Central memory CD8-positive, alpha-beta T cell (primary cell): Measurements from ENCODE around the gene IRX1.

Source experiments
- ATAC-seq: fragments of 150-1000 bp; cut with Tn5 transposase; replicated peaks from 2 replicates; pipeline ENCODE4 v1.10.0; 2022; ENCODE audit warnings: mild to moderate bottlenecking, moderate FRiP score, moderate number of reproducible peaks; ENCODE audit not compliant: poor library complexity, severe bottlenecking; ENCODE audit errors: extremely low read depth
- DNase-seq, 2 donors: peaks; one replicate each; pipeline ENCODE4 v3.0.0; 2021; ENCODE audit warnings: low spot score in 2 of 2
- H3K27ac Mint-ChIP-seq: one replicate; pipeline ENCODE4 v1.8.0; 2022; ENCODE audit warnings: low read depth, mild to moderate bottlenecking, moderate library complexity, mixed read lengths
- H3K27me3 Mint-ChIP-seq: one replicate; pipeline ENCODE4 v1.8.0; 2022; ENCODE audit warnings: mixed read lengths
- H3K36me3 Mint-ChIP-seq: one replicate; pipeline ENCODE4 v1.8.0; 2022; ENCODE audit warnings: mild to moderate bottlenecking, moderate library complexity, mixed read lengths; ENCODE audit not compliant: insufficient read depth
- H3K4me1 Mint-ChIP-seq: one replicate; pipeline ENCODE4 v1.8.0; 2022; ENCODE audit warnings: mixed read lengths
- H3K4me3 Mint-ChIP-seq: one replicate; pipeline ENCODE4 v1.8.0; 2022; ENCODE audit warnings: mild to moderate bottlenecking, moderate library complexity, mixed read lengths
- H3K9me3 Mint-ChIP-seq: one replicate; pipeline ENCODE4 v1.8.0; 2022; ENCODE audit warnings: mixed read lengths

Gene IRX1

GRCh38 chr5:3634061-3634460 is 38.4 kb downstream of the IRX1 start:
- no peak overlapping the region for H3K4me3 Mint-ChIP-seq
- DNase-seq: no peak
- peaks cover 6% of the 10 kb centered on the region for H3K36me3 Mint-ChIP-seq
- no peak overlapping the region for H3K27ac Mint-ChIP-seq
- ATAC-seq: no peak
- H3K4me1 Mint-ChIP-seq: no peaks in the 10 kb centered on the region
- no peaks in the 10 kb centered on the region for H3K27me3 Mint-ChIP-seq
- peaks cover 7% of the 10 kb centered on the region for H3K9me3 Mint-ChIP-seq

GRCh38 chr5:3639175-3639574 is 43.5 kb downstream of the IRX1 start:
- H3K9me3 Mint-ChIP-seq: peaks cover 7% of the 10 kb centered on the region
- H3K27ac Mint-ChIP-seq: no peak overlapping the region
- H3K4me3 Mint-ChIP-seq: no peak overlapping the region
- H3K4me1 Mint-ChIP-seq: no peaks in the 10 kb centered on the region
- no peak for DNase-seq
- ATAC-seq: no peak
- H3K27me3 Mint-ChIP-seq: no peaks in the 10 kb centered on the region
- peaks cover 1% of the 10 kb centered on the region for H3K36me3 Mint-ChIP-seq

GRCh38 chr5:3642231-3642630 is 46.6 kb downstream of the IRX1 start:
- Mint-ChIP-seq H3K27ac (no peak overlapping the region), H3K27me3 (no peaks in the 10 kb centered on the region), H3K4me3 (no peak overlapping the region), H3K4me1 (no peaks in the 10 kb centered on the region), H3K36me3 (no peaks in the 10 kb centered on the region), H3K9me3 (peaks cover 7% of the 10 kb centered on the region)
- DNase-seq (no peak), ATAC-seq (no peak)

- Mint-ChIP-seq H3K4me1 (no peaks in the 10 kb centered on the region), H3K9me3 (peaks cover 26% of the 10 kb centered on the region), H3K4me3 (no peak overlapping the region), H3K36me3 (no peaks in the 10 kb centered on the region), H3K27me3 (no peaks in the 10 kb centered on the region), H3K27ac (no peak overlapping the region)
- DNase-seq: no peak
- ATAC-seq: no peak
Observed at GRCh38 chr5:3650320-3650719, 54.7 kb downstream of the IRX1 start.

GRCh38 chr5:3650868-3651267 is 55.2 kb downstream of the IRX1 start:
- Mint-ChIP-seq H3K36me3 (no peaks in the 10 kb centered on the region), H3K4me3 (no peak overlapping the region), H3K27ac (no peak overlapping the region), H3K9me3 (peaks cover 26% of the 10 kb centered on the region), H3K27me3 (no peaks in the 10 kb centered on the region), H3K4me1 (no peaks in the 10 kb centered on the region)
- ATAC-seq: no peak
- DNase-seq: no peak
